Activated CD4-positive, alpha-beta T cell treated with anti-CD3 and anti-CD28 coated beads, Interleukin-2, amount 10 ng/mL, durations not matched to agents 24 days and 14 days (primary cell): Measurements from ENCODE around the gene BTLA. TPM values are rescaled to one million over a fixed set of nuclear protein-coding genes. Genes with fewer than 3 reads are reported as not detected.
"Not testable (repeated sequence)": the region's sequence is repeated elsewhere in the genome, so short reads cannot be mapped to it uniquely, and the experiment has no call there.

Experiments used
- DNase-seq: peaks from one replicate; pipeline ENCODE4 v3.0.0; 2022
- H3K27ac Mint-ChIP-seq: one replicate; pipeline ENCODE4 v1.8.0; 2022; ENCODE audit warnings: mild to moderate bottlenecking, mixed read lengths
- H3K27me3 Mint-ChIP-seq: one replicate; pipeline ENCODE4 v1.8.0; 2022; ENCODE audit warnings: mixed read lengths
- H3K36me3 Mint-ChIP-seq: one replicate; pipeline ENCODE4 v1.8.0; 2022; ENCODE audit warnings: low read depth, mild to moderate bottlenecking, mixed read lengths
- H3K4me1 Mint-ChIP-seq: one replicate; pipeline ENCODE4 v1.8.0; 2021; ENCODE audit warnings: mixed read lengths
- H3K4me3 Mint-ChIP-seq: one replicate; pipeline ENCODE4 v1.8.0; 2022; ENCODE audit warnings: mild to moderate bottlenecking, moderate library complexity, mixed read lengths
- H3K9me3 Mint-ChIP-seq: one replicate; pipeline ENCODE4 v1.8.0; 2021; ENCODE audit warnings: mixed read lengths
- intact Hi-C: fragments of 100-400 bp; cut with micrococcal nuclease; formaldehyde crosslinking; loops from one replicate; pipeline ENCODE4 v1.15.1; 2023
- total RNA-seq: library from RNA; stranded (reverse); gene quantifications from 2 replicates; pipeline ENCODE4 v1.2.3, GENCODE V29; 2022

BTLA gene, protein sequence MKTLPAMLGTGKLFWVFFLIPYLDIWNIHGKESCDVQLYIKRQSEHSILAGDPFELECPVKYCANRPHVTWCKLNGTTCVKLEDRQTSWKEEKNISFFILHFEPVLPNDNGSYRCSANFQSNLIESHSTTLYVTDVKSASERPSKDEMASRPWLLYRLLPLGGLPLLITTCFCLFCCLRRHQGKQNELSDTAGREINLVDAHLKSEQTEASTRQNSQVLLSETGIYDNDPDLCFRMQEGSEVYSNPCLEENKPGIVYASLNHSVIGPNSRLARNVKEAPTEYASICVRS
- total RNA-seq, result 33.7 and 36.0 TPM in 2 replicates

DNA sequence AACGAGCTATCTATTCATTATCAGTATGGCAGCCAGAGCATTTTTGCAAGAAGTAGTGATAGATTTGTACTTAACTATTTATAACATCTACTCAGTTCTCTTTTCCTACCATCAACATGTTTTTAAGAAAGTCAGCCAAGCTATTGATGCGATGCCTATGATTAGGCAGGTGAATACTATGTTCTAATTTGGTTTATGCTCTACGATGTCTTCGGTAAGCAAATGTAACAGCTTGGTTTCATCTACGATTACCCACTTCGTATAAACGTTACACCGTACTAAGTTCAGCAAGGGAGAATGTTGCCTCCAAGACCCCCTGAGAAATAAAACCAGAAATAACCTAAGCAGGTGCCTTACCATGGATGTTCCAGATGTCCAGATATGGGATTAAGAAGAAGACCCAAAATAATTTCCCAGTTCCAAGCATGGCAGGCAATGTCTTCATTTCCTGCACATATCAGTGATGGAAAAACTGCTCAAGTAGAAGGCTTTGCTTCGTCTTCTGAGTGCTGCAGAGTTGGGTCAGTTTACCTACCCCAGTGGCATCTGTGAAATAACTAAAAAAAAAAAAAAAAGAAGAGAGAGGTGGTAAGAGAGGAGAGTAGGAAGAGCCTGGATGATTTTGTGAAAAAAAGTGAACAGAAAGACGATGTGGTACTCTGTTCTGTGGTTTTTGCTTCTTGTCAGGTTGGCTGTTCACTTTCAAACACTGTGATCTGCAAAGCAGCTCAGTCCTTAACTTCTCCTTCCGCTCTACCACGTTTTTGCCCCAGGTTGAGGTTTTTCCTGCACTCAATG is at the start of gene BTLA:
TSS of gene BTLA (minus strand) at position 559 of the 798 bp plus-strand sequence. CDS start at position 445, 114 bp downstream.
- peak within 1 kb of the TSS; percentile 94 for H3K27ac Mint-ChIP-seq
- peak; percentile 81 for DNase-seq
- H3K4me1 Mint-ChIP-seq, result peaks cover 50% of the 10 kb centered on the region
- intact Hi-C loops, result loop anchor here (1.0 to 10.0 kb wide), 6 partner anchors 8 to 954 kb away; partner anchors contain the start of genes CD200 and CD96
- H3K9me3 Mint-ChIP-seq, result no peaks in the 10 kb centered on the region
- no peaks in the 10 kb centered on the region for H3K27me3 Mint-ChIP-seq
- H3K36me3 Mint-ChIP-seq, result peaks cover 22% of the 10 kb centered on the region
- H3K4me3 Mint-ChIP-seq, result peak within 1 kb of the TSS; percentile 97

DNA sequence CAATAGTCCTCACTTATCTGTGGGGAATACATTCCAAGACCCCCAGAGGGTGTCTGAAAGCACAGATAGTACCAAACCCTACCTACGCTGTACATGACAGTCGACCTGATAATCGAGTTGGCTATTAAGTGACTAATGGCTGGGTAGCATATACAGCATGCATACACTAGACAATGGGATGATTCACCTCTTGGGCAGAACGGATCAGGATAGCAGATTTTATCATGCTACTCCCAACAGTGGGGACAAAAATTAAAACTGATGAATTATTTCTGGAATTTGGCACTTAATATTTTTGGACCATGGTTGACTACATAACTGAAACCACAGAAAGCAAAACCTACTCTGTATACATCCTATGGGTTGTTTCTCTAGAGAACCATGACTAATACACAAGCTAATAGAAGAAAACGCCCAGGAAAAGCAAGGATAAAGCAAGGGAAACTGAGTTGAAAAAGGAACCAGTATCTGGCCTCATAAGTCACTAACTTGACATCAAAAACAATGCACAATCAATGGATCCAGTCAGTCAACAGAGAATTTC is 47.0 kb upstream of the BTLA start:
- H3K36me3 Mint-ChIP-seq, result peaks cover 47% of the 10 kb centered on the region
- no peaks in the 10 kb centered on the region for H3K27me3 Mint-ChIP-seq
- no peak overlapping the region for H3K27ac Mint-ChIP-seq
- peaks cover 3% of the 10 kb centered on the region for H3K4me1 Mint-ChIP-seq
- H3K9me3 Mint-ChIP-seq, result no peaks in the 10 kb centered on the region
- no peak for DNase-seq
- H3K4me3 Mint-ChIP-seq, result no peak overlapping the region
- intact Hi-C loops, result no loop called here

DNA sequence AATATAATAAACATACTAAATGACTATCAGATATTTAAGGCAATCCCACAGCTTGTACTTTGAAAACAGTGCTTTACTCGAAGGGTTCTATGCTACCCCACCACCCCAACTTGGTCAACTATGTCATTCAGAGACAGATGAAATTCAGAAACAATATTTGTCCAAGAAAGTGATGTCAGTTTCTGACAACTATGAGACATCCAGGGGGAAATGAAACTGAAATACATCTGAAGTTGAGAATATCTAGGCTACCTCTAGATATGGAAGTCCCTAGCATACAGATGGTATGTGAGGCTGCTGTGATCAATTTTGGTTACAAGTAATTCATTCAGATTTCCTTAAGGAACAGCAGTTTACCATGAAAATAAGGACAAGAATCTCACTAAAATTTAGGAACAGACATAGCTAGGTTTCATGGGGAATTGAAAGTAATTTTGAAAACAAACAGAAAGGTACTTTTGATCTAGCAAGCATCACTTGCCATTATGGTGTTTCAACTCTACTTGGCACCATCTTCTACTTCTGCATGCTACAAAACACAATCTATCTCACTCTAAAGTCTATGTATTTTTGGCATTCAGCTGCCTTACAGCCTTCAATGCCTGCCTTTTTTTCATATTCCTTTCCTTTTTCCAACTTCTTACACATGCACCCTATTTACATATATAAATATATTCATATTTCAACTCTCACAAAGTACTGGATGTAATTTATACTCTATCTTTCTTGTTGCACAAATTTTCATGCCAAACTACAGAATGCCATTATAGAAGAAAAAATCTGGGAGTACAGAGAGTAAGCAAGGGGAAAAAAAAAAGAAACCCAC is 40.8 kb upstream of the BTLA start:
- peak overlapping the region; percentile 34 for H3K27ac Mint-ChIP-seq

DNA sequence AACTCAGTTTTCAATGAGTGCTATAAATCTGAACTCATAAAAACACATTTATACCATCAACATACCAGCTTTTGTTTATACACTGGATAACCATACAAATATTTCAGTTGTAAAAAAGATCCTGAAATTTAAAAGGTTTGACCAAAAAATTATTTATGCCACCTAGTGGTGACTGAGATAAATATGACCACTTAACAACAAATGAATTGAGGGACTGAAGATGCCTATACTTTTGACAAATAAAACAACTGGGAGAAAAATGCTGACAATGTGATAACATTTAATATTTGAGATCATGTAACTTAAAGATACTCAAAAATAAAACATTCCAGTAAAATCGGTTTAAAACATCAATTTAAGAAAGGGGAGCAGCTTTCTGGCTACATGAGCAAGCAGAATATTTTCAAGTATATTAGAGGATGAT is 32.1 kb upstream of the BTLA start:
- H3K27me3 Mint-ChIP-seq, result no peaks in the 10 kb centered on the region
- intact Hi-C loops, result loop anchor here (1.0 to 5.0 kb wide), 3 partner anchors 204 to 419 kb away; no protein-coding TSS in a partner anchor
- no peak overlapping the region for H3K4me3 Mint-ChIP-seq
- peaks cover 1% of the 10 kb centered on the region for H3K4me1 Mint-ChIP-seq
- peaks cover 30% of the 10 kb centered on the region for H3K36me3 Mint-ChIP-seq
- no peaks in the 10 kb centered on the region for H3K9me3 Mint-ChIP-seq
- no peak overlapping the region for H3K27ac Mint-ChIP-seq
- no peak for DNase-seq

More for the DNA sequence above, 40.8 kb upstream of the BTLA start:
- intact Hi-C loops, result no loop called here
- Mint-ChIP-seq H3K4me3 (no peak overlapping the region), H3K9me3 (no peaks in the 10 kb centered on the region), H3K36me3 (peaks cover 57% of the 10 kb centered on the region), H3K4me1 (peaks cover 13% of the 10 kb centered on the region), H3K27me3 (no peaks in the 10 kb centered on the region)
- no peak for DNase-seq

DNA sequence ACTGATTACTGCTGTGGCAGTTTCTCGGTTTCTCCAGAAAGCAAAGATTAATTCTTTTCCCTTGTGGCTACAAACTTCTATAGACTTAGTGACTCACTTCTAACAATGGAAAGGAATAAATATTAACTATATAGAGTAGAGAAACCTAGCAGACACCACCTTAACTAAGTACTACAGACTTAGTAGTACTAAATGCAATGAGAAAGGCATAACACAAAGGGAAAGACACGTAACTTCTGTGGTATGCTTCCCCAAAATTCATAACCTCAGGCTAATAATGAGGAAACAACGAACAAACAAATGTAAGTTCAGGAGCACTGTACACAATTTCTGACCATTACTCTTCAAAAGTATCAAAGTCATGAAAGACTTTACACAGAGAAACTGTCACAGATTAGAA is 31.3 kb upstream of the BTLA start:
- Mint-ChIP-seq H3K27ac (no peak overlapping the region), H3K36me3 (peaks cover 28% of the 10 kb centered on the region), H3K27me3 (no peaks in the 10 kb centered on the region), H3K4me3 (no peak overlapping the region), H3K9me3 (no peaks in the 10 kb centered on the region), H3K4me1 (peaks cover 1% of the 10 kb centered on the region)
- no peak for DNase-seq
- intact Hi-C loops, result loop anchor here (5.0 kb wide), 2 partner anchors 393 to 418 kb away; no protein-coding TSS in a partner anchor

DNA sequence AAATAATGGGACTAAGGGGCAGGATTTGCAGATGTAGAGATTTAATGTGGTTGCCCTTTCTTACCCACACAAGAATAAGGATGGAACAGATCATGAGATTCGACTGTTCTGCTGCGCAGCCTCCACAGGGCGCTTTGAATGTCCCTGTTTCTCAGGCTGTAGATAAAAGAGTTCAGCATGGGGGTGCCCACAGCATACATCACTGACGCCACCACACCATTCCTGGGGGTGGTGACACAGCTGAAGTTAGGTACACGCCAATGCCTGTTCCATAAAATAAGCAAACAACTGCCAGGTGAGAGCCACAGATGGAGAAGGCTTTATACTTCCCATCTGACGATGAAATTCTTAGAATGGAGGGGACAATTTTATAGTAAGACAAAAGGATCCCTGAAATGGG is 24.9 kb upstream of the BTLA start:
- H3K9me3 Mint-ChIP-seq, H3K27me3 Mint-ChIP-seq, DNase-seq, H3K27ac Mint-ChIP-seq, H3K4me1 Mint-ChIP-seq, H3K36me3 Mint-ChIP-seq, H3K4me3 Mint-ChIP-seq, intact Hi-C loops: not testable (repeated sequence)

DNA sequence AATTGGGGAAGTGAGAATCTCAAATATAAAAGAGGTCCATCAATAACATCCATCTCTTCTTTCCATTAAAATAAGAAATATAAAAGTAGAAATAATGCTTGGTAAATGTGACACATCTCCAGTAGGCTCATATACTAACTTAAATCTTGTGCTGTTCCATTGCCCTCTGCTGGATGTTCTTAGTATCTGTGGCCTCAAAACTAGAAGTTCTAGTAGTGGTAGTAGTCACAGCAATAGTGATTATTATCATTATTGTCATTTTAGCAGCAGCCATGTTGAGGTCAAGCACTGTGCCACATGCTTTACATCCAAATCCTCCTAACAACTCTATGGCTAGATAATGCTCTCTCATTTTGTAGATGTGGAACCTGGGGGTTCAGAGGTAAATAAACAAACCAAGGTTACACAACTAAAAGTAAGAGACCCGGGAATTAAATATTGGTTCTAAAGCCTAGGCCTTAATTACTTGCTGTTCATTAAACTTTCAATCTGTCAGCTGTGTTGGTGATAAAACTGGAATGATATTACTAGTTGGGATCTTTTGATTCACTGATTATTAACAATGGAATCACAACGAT is 20.2 kb upstream of the BTLA start:
- peak; percentile 83 for DNase-seq
- peaks cover 7% of the 10 kb centered on the region for H3K9me3 Mint-ChIP-seq
- H3K4me3 Mint-ChIP-seq, result no peak overlapping the region
- no peak overlapping the region for H3K27ac Mint-ChIP-seq
- H3K36me3 Mint-ChIP-seq, result peaks cover 11% of the 10 kb centered on the region
- H3K4me1 Mint-ChIP-seq, result peaks cover 20% of the 10 kb centered on the region
- intact Hi-C loops, result loop anchor here (1.0 to 5.0 kb wide), 7 partner anchors 20 to 382 kb away; partner anchors contain the start of gene BTLA
- no peaks in the 10 kb centered on the region for H3K27me3 Mint-ChIP-seq

DNA sequence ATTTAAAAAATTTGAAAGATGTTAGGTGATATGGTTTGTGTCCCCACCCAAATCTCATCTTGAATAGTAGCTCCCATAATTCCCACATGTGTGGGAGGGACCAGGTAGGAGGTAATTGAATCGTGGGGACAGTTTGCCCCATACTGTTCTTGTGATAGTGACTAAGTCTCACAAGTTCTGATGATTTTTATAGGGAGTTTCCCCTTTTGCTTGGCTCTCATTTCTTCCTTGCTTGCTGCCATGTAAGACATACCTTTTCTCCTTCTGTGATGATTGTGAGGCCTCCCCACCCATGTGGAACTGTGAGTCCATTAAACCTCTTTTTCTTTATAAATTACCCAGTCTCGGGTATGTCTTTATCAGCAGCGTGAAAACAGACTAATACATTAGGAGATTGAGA is 19.7 kb upstream of the BTLA start:
- Mint-ChIP-seq H3K36me3 (peaks cover 10% of the 10 kb centered on the region), H3K4me1 (peaks cover 22% of the 10 kb centered on the region), H3K27ac (peak overlapping the region; percentile 64)
- intact Hi-C loops, result loop anchor here (1.0 to 5.0 kb wide), 7 partner anchors 20 to 382 kb away; partner anchors contain the start of gene BTLA
- not testable (repeated sequence) for H3K9me3 Mint-ChIP-seq, H3K4me3 Mint-ChIP-seq, H3K27me3 Mint-ChIP-seq, DNase-seq

DNA sequence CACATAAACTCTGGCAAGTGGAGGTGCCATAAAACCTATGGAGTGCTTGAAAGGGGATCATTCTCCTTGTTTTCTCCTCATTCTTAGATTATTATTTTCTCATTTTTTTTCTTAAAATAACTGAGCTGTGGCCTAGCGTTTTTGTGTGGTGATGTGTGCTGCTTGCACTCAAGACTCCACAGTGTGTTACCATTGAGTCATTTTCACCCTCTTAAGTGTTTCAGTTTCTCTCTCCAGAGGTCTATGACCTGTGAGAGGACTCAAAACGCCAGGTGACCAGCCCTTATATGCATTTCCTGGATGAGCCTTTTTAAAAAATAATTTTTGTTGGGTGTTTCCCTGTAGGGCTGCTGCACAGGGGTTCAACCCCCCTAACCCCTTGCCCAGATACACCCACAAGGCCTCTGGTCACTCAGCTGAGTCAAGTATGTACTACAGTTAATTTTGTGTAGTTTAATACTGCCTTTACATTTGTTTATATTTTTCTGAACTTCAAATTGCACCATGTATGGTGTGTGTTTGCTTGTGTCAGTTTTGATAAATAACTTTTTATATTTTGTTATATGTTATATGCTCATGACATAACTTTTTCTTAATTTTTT is 15.4 kb upstream of the BTLA start:
- Mint-ChIP-seq H3K27ac (peak overlapping the region; percentile 40), H3K4me3 (no peak overlapping the region), H3K36me3 (peaks cover 18% of the 10 kb centered on the region), H3K9me3 (peaks cover 12% of the 10 kb centered on the region), H3K4me1 (peaks cover 22% of the 10 kb centered on the region), H3K27me3 (no peaks in the 10 kb centered on the region)
- DNase-seq, result peak; percentile 76
- intact Hi-C loops, result loop anchor here (5.0 kb wide), 1 partner anchor 122 kb away; no protein-coding TSS in a partner anchor

DNA sequence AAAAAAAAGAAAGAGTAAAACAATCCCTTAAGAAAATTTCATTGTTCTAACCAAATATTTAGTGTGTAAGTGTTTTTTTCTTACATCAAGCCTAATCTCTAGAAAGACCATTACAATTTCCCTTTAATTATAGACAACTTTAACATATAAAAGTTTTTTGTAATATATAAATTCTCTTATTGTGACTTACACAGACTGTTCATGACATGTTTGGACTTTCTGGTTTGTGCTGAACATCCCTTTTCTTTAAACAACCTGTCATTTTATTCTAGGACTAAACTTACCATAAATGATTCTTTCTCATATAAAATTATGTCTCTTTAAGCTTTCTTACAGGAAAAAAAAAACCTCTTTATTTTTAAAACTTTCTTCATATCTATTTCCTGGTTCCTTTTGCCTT is 13.0 kb upstream of the BTLA start:
- no peak overlapping the region for H3K27ac Mint-ChIP-seq
- intact Hi-C loops, result no loop called here
- no peaks in the 10 kb centered on the region for H3K27me3 Mint-ChIP-seq
- no peak for DNase-seq
- H3K9me3 Mint-ChIP-seq, result peaks cover 14% of the 10 kb centered on the region
- peaks cover 13% of the 10 kb centered on the region for H3K36me3 Mint-ChIP-seq
- H3K4me3 Mint-ChIP-seq, result no peak overlapping the region
- H3K4me1 Mint-ChIP-seq, result peaks cover 16% of the 10 kb centered on the region

DNA sequence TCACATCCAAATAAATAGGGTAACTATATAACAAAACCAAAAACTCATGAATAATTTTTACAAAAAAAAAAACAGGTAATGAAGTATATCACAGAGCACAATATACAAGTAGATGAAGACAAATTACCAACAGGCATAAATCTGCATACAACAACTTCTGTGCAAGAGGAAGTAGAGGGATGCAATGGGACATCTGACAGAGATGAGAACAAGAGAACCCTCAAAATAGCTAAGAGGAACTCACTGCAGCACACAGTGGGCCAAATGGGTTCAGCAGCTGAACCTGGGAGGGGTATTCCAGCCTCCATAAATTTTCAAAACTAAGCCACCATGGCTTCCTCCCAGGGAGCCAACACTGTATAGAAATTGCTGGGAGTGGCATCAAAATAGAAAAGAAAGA is 9.6 kb upstream of the BTLA start:
- H3K36me3 Mint-ChIP-seq, result peaks cover 7% of the 10 kb centered on the region
- no peak overlapping the region for H3K4me3 Mint-ChIP-seq
- DNase-seq, result no peak
- H3K27me3 Mint-ChIP-seq, result no peaks in the 10 kb centered on the region
- no peak overlapping the region for H3K27ac Mint-ChIP-seq
- H3K4me1 Mint-ChIP-seq, result peaks cover 18% of the 10 kb centered on the region
- intact Hi-C loops, result no loop called here
- H3K9me3 Mint-ChIP-seq, result peaks cover 19% of the 10 kb centered on the region

DNA sequence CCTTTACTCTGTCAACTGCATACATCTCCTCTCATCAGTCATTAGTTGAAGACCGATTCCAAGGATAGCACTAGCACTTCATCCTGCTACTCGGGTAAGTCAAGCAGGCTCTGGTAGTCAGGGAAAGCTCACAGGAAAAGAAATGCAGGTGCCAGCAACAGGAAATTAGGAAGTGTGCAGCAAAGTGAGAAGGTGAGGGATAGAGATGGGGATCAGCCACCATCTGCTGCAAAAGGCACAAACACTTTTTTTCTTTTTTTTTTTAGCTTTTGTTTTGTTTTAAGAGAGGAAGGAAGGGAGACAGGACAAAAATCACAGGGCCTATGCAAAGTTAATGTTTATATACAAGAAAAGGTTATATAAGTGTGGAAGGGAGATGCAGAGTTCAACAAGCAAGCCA is 9.0 kb upstream of the BTLA start:
- no peak overlapping the region for H3K27ac Mint-ChIP-seq
- no peaks in the 10 kb centered on the region for H3K27me3 Mint-ChIP-seq
- peaks cover 24% of the 10 kb centered on the region for H3K4me1 Mint-ChIP-seq
- H3K9me3 Mint-ChIP-seq, result peaks cover 19% of the 10 kb centered on the region
- H3K4me3 Mint-ChIP-seq, result no peak overlapping the region
- H3K36me3 Mint-ChIP-seq, result peaks cover 7% of the 10 kb centered on the region
- peak; percentile 16 for DNase-seq
- intact Hi-C loops, result no loop called here
